Embryonic facial prominence (tissue), 1 donor: ENCODE data around the gene SUN1.
"Not testable (repeated sequence)": the region's sequence is repeated elsewhere in the genome, so short reads cannot be mapped to it uniquely, and the experiment has no call there.

Experiments used
- DNase-seq: peaks from one replicate; pipeline ENCODE4 v3.0.0-alpha.2; 2016; ENCODE audit errors: extremely low spot score

Gene SUN1

DNA sequence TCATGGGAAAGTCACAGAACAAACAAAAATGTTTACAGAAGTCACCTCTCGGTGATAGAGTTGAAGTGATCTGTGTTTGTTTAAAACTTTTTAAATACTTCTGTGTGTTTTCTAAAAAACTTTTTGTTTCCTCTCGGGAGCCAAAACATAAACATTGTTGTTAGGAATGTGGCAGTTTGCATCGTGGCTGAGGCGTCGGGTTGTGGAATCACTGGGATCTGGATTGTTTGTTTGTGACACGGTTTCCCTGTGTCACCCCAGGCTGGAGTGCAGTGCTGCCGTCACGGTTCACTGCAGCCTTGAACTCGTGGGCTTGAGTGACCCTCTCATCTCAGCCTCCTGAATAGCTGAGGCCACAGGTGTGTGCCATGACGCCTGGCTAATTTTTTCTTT, 29.0 kb upstream of the SUN1 start:
- no peak for DNase-seq

DNA sequence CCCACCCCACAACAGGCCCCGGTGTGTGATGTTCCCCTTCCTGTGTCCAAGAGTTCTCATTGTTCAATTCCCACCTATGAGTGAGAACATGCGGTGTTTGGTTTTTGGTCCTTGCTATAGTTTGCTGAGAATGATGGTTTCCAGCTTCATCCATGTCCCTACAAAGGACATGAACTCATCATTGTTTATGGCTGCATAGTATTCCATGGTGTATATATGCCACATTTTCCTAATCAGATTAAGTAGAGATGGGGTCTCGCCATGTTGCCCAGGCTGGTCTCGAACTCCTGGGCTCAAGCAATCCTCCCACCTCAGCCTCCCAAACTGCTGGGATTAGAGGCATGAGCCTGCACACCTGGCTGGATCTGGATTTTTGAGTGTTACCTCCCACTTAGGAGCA, 28.5 kb upstream of the SUN1 start:
- not testable (repeated sequence) for DNase-seq

DNA sequence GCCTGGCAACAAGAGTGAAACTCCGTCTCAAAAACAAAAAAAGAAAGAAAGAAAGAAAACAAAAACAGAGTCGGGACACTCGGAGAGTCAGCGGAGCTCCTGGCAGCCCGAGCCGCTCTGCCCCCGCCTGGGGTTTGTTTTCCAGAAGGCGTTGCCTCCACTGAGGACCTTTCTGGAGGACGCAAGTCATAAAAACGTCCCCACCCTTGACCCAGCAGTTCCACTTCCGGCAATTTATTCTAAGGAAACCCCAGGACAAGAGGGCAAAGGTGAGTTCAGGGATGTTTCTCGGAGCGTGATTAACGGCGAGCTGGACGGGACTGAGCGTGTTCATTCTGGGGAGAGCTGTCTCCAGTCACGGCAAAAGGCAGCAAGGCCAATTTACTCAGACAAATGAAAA, 27.0 kb upstream of the SUN1 start:
- DNase-seq: no peak

DNA sequence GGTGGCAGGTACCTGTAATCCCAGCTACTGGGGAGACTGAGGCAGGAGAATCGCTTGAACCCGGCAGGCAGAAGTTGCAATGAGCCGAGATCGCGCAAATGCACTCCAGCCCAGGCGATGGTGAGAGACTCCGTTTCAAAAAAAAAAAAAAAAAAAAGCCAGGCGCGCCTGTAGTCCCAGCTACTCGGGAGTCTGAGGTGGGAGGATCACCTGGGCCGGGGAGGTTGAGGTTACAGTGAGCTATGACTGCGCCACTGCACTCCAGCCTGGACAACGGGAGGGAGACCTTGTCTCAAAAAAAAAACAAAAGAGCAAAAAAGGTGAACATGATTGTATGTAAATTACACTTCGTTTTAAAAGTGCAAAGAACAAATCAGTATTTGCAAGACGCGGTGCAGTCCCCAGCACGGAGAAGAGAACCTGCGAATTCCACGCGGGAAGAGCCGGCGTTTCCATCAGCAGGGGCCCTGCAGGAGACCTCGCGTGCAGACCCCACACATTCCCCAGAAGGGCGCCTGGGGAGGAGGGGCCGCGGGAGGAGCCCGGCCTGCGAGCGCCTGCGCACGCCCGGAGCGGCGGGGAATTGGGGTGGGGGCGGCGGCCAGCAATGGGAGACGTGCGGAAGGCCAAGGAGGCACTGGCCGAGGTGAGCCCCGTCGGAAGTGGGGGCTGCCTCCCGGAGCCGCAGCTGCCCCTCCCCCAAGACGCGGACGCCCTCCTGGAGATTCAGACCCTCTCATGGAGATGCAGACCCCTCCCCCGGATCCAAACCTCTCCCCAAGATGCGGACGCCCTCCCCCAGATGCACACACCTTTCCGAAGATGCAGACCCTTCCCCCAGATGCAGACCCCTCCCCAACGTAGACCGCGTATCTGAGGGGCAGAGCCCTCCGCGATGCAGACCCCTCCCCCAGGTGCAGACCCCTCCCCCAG, 16.7 kb upstream of the SUN1 start:
- DNase-seq: peak; percentile 34

DNA sequence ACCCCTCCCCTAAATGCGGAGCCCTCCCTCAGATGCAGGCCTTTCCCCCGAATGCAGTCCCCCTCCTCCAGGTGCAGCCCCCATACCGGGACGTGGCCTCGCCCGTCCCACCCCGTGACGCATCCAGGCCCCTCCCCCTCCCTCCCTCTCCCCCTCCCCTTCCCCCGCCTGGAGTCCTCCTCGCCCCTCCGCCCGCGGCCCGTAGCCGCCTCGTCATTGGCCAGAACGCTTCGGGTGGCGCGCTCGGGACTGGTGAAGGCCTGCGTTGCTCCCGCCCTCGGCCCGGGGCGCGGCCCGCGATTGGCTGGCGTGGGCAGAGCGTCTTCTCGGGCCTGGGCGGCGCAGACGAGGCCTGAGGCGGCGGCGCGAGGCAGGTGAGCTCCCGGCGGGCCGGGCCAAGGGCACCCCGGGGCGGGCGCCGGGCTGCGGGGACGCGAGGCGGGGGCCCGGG, 16.0 kb upstream of the SUN1 start:
- peak; percentile 95 for DNase-seq

DNA sequence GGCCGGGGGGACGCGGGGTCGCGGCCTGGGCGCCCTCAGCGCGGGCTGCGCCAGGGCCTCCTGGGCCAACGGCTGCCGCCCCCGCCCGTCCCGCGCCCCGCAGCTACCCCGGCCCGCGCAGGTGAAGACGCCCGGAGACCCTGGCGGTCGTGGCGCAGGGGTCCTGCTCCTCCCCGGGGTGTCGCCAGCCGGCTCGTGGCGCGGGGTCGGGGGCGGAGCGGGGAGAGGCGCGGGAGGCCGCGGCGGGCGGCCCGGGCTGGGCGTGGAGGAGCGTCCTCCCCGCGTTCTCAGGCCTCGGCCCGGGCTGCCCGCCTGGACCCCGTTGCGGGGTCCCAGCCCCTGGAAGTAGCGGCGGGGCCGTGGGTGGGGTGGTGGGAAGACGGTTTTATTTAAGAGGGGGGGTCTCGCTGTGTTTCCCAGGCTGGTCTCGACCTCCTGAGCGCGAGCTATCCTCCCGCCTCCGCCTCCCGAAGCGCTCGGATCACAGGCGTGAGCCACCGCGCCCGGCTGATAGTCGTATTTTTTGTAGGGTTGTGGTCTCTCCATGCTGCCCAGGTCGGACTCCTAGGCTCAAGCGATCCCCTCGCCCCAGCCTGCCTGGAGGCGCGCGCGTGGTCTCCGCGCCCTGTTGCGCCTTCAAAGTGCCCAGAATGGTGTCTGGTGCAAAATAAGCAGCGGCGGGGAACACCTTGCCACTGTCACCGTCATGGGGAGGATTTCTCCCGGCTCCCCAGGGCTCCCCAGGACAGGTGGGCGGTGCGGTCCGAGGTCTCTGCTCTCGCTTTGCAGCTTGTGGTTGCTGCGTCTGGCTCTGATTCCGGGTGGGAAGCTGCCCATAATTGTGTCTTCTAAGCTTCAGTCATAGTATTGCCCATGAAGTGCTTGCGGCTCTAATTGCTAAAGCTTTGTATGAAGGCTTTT, 15.3 kb upstream of the SUN1 start:
- DNase-seq: no peak

DNA sequence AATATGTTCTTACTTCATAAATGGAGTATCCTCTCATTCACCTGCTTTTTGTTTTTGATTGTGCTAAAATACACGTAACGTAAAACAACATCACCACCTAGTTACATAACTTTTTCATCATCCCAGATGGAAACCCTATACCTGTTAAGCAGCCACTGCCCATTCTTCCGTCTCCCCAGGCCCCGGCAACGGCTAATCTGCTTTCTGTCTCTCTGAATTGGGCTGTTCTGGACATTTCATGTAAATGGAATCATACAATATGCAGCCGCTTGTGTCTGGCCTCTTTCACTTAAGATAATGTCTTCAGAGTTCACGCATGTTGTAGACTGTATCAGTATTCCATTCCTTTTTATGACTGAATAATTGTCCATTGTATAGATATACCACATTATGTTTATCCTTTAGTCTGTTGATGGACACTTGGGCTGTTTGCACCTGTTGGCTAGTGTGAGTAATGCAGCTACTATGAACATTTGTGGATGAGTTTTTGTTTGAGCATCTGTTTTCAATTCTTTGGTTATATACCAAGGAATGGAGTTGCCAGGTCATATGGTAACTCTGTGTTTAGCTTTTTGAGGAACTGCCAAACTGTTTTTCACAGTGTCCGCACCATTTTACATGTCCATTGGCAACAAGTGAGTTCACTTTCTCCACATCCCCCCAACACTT, 14.1 kb upstream of the SUN1 start:
- no peak for DNase-seq

DNA sequence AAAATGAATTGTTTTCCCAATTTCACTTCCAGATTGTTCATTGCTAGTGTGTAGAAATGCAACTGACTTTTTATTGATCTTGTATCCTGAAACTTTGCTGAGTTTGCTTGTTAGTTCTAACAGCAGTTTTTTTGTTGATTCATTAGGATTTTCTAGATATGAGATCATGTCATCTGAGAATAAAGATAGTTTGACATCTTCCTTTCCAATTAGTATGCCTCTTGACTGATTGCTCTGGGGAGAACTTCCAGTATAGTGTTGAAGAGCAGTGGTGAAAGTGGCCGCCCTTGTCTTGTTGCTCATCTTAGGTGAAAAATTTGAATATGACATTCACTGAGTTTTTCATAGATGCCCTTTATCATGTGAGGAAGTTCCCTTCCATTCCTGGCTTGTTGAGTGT, 11.9 kb upstream of the SUN1 start:
- DNase-seq: no peak

DNA sequence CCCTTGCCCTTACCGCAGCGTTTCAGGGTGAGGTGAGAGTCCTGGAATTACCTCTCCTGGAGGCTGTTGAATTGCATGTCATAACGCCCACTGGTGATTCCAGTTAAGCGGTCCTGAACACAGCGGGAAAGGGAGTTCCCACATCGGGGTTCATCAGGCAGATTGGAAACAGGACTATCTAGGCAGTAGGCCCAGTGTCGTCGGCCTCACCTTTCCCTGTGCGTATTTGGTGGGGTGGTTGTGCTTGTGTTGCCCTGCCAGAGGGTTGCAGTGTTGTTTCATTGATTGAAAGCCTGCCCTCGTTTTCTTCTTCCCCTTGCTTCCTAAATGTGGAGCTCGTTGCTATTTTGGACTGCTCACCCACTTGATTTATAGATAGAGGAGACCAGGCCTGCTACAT, 10.6 kb upstream of the SUN1 start:
- DNase-seq: no peak

DNA sequence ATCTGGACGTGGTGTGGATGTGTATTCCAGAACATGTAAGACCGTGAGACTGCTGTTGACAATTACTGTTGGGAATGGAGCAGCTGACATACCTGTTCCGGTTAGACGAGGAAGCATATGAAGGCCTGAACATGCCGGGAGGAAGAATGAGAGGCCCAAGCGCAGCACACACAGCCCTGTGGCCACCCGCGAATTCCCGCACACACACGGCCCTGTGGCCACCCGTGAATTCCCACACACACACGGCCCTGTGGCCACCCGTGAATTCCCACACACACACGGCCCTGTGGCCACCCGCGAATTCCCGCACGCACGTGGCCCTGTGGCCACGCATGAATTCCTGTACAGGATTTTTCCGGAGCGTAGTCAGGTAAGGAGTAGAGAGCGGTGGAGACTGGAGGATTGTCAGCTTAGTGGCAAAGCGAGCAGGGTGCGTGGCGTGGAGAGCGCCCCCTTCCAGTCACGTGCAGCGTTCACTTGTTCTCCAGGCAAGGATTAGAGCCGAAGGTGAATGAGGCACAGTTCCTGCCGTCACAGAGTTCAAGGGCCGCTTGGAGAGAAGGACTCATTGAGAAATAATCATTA, 9.5 kb upstream of the SUN1 start:
- DNase-seq: no peak

DNA sequence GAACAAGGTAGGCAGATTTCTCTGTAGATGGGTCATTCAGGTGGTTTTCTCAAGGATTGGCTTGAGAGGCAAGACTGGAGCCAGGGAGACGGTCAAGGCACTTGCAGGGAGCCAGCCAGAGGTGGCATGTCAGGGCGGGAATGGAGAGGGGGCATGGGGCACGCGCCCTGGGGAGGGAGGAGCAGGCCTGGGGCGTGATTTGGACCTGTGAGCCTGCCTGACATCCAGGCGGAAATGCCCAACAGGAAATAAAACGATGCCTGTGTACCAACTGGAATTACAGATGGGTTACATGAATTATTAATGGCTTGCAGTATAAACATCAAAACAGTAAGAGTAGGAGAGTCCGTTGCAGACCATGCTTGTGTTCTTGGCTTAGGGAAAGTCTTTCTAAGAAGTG, 8.6 kb upstream of the SUN1 start:
- DNase-seq: no peak

DNA sequence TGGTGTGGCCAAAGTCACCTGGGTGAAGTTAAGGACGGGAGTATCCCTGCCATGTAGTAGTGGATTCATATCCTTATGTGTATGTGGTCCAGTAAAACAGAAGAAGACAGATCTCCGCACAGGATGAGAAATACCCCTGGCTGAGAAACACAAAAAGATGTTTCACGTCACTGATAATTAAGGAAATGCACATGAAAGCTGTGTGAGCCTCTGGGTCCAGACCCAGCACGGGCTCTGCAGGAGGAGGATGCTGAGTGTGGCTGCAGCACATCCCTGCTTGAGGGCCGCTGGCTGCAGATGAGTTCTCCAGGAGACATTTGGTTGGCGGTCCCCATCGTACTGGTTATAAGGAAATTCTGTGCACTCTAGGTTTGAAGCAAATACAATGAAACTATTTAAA, 8.2 kb upstream of the SUN1 start:
- no peak for DNase-seq

DNA sequence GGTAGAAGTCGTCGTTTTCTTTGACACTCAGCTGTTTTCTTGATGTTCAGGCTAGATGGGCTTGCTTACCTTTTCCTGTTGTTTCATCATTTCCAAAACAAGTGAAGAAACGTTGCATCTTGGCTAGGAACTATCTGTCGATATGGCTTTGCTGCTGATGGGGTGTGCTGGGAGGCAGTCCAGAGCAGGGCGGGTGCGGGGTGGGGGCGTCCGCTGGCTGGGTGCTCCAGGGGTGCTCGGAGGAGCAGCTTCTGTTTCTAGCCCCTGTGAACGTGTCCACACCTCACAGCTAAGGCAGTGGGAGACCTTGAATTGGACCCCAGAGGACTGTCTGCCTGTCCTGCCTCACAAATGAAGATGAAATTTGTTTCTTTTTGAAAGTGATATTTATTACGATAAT, 7.6 kb upstream of the SUN1 start:
- DNase-seq: no peak

DNA sequence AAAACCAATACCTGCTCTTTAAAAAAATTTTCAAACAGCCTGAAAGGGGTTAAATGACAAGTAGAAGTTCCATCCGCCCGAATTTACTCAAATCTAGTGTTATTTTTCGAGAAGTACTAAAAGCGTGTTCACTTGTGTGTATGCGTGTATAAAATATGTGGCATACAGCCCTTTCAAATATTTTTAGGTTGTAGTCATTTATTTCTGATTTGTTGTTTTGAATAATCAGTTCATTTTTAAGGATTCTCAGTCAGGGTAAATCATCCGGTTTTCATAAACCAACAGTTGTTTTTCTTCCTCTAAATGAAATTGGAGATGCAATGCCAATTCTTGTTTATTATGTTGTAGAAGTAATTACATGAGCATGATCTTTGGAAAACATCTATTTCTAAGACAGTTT, 6.9 kb upstream of the SUN1 start:
- DNase-seq: peak; percentile 14

DNA sequence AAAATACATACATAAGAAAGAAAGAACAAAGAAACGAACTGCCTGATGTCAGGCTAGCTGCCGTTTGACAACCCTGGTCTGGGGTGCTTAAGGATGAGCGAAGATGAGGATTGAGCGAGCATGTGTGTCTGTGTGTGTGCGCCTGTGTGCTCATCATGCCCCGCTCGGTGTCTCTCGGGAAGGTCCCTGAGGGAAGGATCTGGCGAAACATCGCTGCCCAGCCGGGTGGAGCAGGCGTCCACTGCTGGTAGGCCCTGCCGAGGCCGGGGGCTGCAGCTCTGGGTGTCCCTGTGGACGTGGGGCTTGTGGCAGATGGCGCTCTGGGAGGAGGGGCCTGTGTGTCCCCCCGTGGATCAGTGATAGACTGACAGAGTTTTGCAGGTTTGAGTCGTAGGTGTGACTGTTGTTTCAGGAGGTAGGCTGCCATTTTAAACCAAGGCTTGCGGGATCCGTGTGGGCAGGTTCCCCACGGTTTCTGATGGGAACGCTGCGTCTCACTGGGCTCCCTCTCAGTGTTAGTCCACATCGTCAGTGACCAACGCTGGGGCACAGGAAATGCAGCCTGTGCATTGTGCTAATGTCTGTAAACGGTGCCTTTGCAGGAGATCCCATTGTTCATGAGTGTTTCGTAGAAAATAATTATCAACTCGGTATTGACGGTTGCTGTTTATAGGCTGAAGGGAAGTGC, 5.9 kb upstream of the SUN1 start:
- DNase-seq: no peak

DNA sequence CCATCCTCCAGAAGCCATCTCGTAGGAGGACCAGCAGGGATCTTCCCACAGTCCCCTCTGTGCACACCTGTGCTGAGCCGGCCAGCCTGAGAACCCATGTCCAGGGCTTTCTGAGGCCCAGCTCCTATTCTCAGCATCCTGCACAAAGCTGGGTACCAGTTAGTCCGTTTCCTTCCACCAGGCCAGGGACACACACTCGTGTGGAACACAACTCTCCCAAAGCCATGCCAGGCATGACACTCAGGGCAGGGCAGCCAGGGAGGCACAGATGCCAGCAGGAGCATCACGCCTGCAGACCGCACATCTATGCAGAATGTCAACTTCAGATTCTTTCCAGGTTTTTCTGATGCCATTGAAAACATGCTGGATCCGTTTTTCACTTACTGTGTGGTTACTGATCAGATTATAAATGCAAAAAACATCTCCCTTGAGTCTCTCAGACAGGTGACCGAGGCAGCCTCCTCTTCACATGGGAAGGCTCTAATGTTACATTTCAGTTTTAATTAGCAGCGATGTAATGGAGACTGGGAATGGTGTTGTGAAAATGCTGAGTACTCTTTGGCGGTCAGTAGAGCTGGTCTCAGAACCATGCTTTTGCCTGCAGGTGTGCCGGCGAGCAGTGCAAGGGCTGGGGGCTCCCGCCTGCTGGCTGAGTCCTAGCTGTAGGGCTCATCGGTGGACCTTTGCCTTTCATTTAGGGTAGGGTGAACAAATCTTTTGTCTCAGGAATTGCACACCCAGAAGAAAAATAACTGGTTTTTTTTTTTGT, 3.3 kb upstream of the SUN1 start:
- no peak for DNase-seq

DNA sequence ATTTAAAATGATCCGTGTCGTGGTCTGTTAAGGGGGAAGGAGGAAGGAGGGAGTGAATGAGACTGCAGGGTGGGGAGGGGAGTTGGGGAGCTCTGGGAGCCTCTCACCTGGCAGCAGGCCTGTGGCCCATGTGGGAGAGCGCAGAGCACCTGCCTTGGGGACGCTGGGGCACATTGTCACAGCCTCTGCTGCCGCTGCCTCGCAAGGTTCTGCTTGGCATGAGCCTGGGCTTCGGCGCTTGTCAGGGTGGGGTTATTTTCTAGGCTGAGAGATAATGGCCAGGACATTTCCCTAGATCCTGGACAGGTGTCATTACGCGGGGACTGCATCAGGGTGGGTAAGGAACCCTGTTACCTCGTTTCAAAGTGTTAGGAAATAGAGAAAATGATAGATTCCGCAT, 2.2 kb upstream of the SUN1 start:
- no peak for DNase-seq

DNA sequence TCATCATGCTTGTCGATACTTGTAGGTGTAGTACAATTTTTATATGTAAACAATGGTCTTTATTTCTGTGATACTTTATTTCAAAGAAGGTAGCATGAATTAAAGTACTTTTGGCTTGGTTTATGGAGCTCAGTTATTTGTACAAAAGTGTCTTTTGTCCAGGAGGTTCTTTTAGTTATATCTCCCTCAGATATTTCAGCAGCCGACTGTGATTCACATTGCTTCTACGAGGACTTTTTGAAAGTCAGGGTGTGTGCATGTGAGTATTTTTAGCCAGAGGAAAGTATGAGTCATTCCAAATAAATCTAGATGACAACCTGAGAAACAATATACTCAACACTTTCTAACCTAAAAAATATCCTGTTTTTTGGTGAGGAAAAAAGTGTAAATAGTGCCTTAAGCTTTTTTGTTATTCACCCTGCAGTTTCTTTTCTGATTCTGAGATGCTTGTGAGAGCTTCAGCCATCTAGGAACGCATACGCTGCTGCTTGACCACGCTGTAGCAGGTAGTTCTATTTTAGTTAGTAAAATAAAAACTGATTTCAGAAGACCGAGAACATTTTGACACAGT, 595 bp upstream of the SUN1 start:
- DNase-seq: peak; percentile 70

DNA sequence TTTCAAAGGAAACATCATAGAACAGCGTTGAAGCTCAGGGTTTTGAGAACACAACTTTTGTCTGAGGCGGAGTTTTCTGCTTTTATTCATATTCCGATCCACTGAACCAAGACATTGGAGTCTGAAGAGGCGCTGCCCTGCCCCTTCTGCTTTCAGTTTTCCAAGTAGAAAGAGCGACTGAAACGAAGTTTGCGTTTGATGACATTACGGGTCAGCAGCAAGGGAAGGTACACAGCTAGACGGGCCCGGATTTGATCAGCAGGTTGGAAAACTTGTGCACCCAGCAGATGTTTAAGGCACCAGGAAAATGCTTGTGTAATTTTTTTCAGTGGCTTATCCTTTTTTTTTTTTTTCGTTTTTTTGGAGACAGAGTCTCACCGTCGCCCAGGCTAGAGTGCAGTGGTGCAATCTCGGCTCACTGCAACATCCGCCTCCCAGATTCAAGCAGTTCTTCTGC, 720 bp downstream of the SUN1 start:
- DNase-seq: no peak
